ENCODE measurements around the gene GID4.
"Not testable (repeated sequence)": the region's sequence is repeated elsewhere in the genome, so short reads cannot be mapped to it uniquely, and the experiment has no call there.

The GID4 gene

GRCh38 chr17:18038861-18039534, at the start of gene GID4, which contains the start of gene ATPAF2:
GID4 (plus strand) TSS chr17:18039408; CDS start chr17:18039465, 57 bp downstream.
ATPAF2 (minus strand) TSS chr17:18039168; CDS start chr17:18039013, 155 bp downstream.
- FAIRE-seq, result no peak

- FAIRE-seq, result no peak
Observed at GRCh38 chr17:17989618-17990017, 49.6 kb upstream of the GID4 start.

GRCh38 chr17:17990282-17990681, 48.9 kb upstream of the GID4 start:
- no peak for FAIRE-seq

GRCh38 chr17:17993366-17993765, 45.8 kb upstream of the GID4 start:
- no peak for FAIRE-seq

GRCh38 chr17:17993852-17994251, 45.4 kb upstream of the GID4 start:
- no peak for FAIRE-seq

GRCh38 chr17:17994271-17995069, 44.7 kb upstream of the GID4 start:
- no peak for FAIRE-seq

GRCh38 chr17:17995887-17996286, 43.3 kb upstream of the GID4 start:
- not testable (repeated sequence) for FAIRE-seq

- FAIRE-seq, result no peak
Observed at GRCh38 chr17:17998934-17999333, 40.3 kb upstream of the GID4 start.

GRCh38 chr17:17999364-18000029, 39.7 kb upstream of the GID4 start:
- FAIRE-seq, result no peak

- FAIRE-seq, result no peak
Observed at GRCh38 chr17:18000030-18000408, 39.2 kb upstream of the GID4 start.

- no peak for FAIRE-seq
Observed at GRCh38 chr17:18002171-18002570, 37.0 kb upstream of the GID4 start.

GRCh38 chr17:18004345-18004744, 34.9 kb upstream of the GID4 start:
- no peak for FAIRE-seq

- no peak for FAIRE-seq
Observed at GRCh38 chr17:18004884-18005305, 34.3 kb upstream of the GID4 start.

- no peak for FAIRE-seq
Observed at GRCh38 chr17:18005496-18005895, 33.7 kb upstream of the GID4 start.

GRCh38 chr17:18006495-18007239, 32.5 kb upstream of the GID4 start:
- FAIRE-seq, result no peak

GRCh38 chr17:18008496-18009268, 30.5 kb upstream of the GID4 start:
- FAIRE-seq, result no peak

- FAIRE-seq, result no peak
Observed at GRCh38 chr17:18009609-18010420, 29.4 kb upstream of the GID4 start.

GRCh38 chr17:18011286-18011685, 27.9 kb upstream of the GID4 start:
- no peak for FAIRE-seq

- no peak for FAIRE-seq
Observed at GRCh38 chr17:18014006-18014405, 25.2 kb upstream of the GID4 start.

GRCh38 chr17:18015593-18015992, 23.6 kb upstream of the GID4 start:
- no peak for FAIRE-seq

GRCh38 chr17:18016426-18016825, 22.8 kb upstream of the GID4 start:
- FAIRE-seq, result no peak
